DMS 273 treated with DMSO at 0.1 percent for 48 hours (cell line): ENCODE results near the gene MEF2D.
A peak's percentile ranks its signal among the peaks of the same experiment; 100 is the strongest.

Experiments
- DNase-seq: peaks from one replicate; lab custom pipeline; 2025; lab: John Stamatoyannopoulos, UW

The MEF2D gene

GRCh38 chr1:156470473-156470872 lies 30.1 kb downstream of the MEF2D start:
- DNase-seq, result no peak

- no peak for DNase-seq
Observed at GRCh38 chr1:156468693-156469345, 31.8 kb downstream of the MEF2D start.

- DNase-seq, result no peak
Observed at GRCh38 chr1:156467906-156468305, 32.7 kb downstream of the MEF2D start.

- DNase-seq, result no peak
Observed at GRCh38 chr1:156467385-156467784, 33.2 kb downstream of the MEF2D start.

- no peak for DNase-seq
Observed at GRCh38 chr1:156465747-156466365, 34.7 kb downstream of the MEF2D start.

GRCh38 chr1:156464825-156465452 lies 35.6 kb downstream of the MEF2D start:
- DNase-seq, result no peak

- DNase-seq, result no peak
Observed at GRCh38 chr1:156464335-156464734, 36.2 kb downstream of the MEF2D start.

GRCh38 chr1:156463874-156464273 lies 36.7 kb downstream of the MEF2D start:
- no peak for DNase-seq

GRCh38 chr1:156462954-156463795 lies 37.4 kb downstream of the MEF2D start:
- DNase-seq, result no peak

GRCh38 chr1:156461781-156462647 lies 38.6 kb downstream of the MEF2D start:
- DNase-seq, result no peak

- DNase-seq, result no peak
Observed at GRCh38 chr1:156461109-156461508, 39.5 kb downstream of the MEF2D start.

GRCh38 chr1:156460525-156460924 lies 40.0 kb downstream of the MEF2D start:
- no peak for DNase-seq

GRCh38 chr1:156458181-156458503 lies 42.4 kb downstream of the MEF2D start:
- no peak for DNase-seq

- peak; percentile 98 for DNase-seq
Observed at GRCh38 chr1:156456625-156457465, 43.7 kb downstream of the MEF2D start.

GRCh38 chr1:156455362-156455761 lies 45.2 kb downstream of the MEF2D start:
- no peak for DNase-seq

- no peak for DNase-seq
Observed at GRCh38 chr1:156452907-156453306, 47.7 kb downstream of the MEF2D start.

- no peak for DNase-seq
Observed at GRCh38 chr1:156451505-156452160, 48.9 kb downstream of the MEF2D start.

GRCh38 chr1:156448134-156448967 lies 52.2 kb downstream of the MEF2D start:
- no peak for DNase-seq

- DNase-seq, result peak; percentile 86
Observed at GRCh38 chr1:156445789-156446263, 54.7 kb downstream of the MEF2D start.
